ENCODE results near the gene ANTXRL. TPM values are rescaled to one million over a fixed set of nuclear protein-coding genes. Genes with fewer than 3 reads are reported as not detected.

Gene ANTXRL
- total and polyA plus RNA-seq, 10 of the 15 experiments (the other 5 are each of a cell fraction or from before 2014, with no cell fraction given) = not detected

GRCh38 chr10:46247181-46247475, 39.7 kb upstream of the ANTXRL start:
- ChIA-PET CTCF (no interaction called here), SMC1A (ENCODE audit: uncharacterized antibody, unreplicated experiment) (no interaction called here), POLR2A (no interaction called here), RAD21 (ENCODE audit: unreplicated experiment) (no interaction called here)
- Histone ChIP-seq H3K4me3 (no peak overlapping the region), H3K36me3 (ENCODE audit: control insufficient read depth in 2 of 2, insufficient read depth in 2 of 2, low read length in 1 of 2) (no peaks in the 10 kb centered on the region), H3K9me3 (replicated peaks; ENCODE audit: control insufficient read depth, insufficient read depth, low read length) (no peaks in the 10 kb centered on the region), H4K20me1 (ENCODE audit: control insufficient read depth, insufficient read depth) (no peaks in the 10 kb centered on the region), H2AFZ (ENCODE audit: control insufficient read depth, low read depth, low read length) (no peak overlapping the region), H3K27ac (ENCODE audit: control insufficient read depth, insufficient read depth) (no peak overlapping the region), H3K79me2 (ENCODE audit: control insufficient read depth, insufficient read depth, low read length) (no peaks in the 10 kb centered on the region), H3K4me2 (ENCODE audit: control insufficient read depth, insufficient read depth) (no peak overlapping the region), H3K4me1 (ENCODE audit: control insufficient read depth, insufficient read depth, low read length) (no peaks in the 10 kb centered on the region), H3K9ac (ENCODE audit: control insufficient read depth, insufficient read depth, low read length) (no peak overlapping the region), H3K27me3 (replicated peaks in 1 of 2; ENCODE audit: control insufficient read depth in 2 of 2, insufficient read depth in 2 of 2, low read length in 1 of 2) (no peaks in the 10 kb centered on the region)
- in situ Hi-C loops (cut with MboI) = no loop called here
- intact Hi-C loops (cut with micrococcal nuclease; ENCODE audit: unreplicated experiment) = no loop called here
- TF ChIP-seq ZNF24 (IDR thresholded peaks at IDR 0.05) = no peak
- TF ChIP-seq ZZZ3 (IDR thresholded peaks at IDR 0.05; ENCODE audit: control insufficient read depth, insufficient read length, low read depth) = no peak
- no peak for TF ChIP-seq POLR2AphosphoS2 (IDR thresholded peaks at IDR 0.05; ENCODE audit: low read depth, low read length)
- no peak for TF ChIP-seq TBL1XR1 (IDR thresholded peaks at IDR 0.05; ENCODE audit: low read depth, low read length)
- no peak for TF ChIP-seq SUPT20H (IDR thresholded peaks at IDR 0.05; ENCODE audit: borderline replicate concordance, control insufficient read depth, low read depth, low read length)
- no peak for TF ChIP-seq YBX1 (IDR thresholded peaks at IDR 0.05)
- no TSS peak for BruUV-seq (replicated peaks)
- 81% methylated on average over 3 of the region's 3 CpGs for WGBS (ENCODE audit: insufficient coverage, insufficient replicate concordance, low lambda C conversion rate, missing lambda C conversion rate)
- FAIRE-seq (no peak), ATAC-seq (no peak), DNase-seq (ENCODE audit: low read depth, low spot score) (no peak)

DNA sequence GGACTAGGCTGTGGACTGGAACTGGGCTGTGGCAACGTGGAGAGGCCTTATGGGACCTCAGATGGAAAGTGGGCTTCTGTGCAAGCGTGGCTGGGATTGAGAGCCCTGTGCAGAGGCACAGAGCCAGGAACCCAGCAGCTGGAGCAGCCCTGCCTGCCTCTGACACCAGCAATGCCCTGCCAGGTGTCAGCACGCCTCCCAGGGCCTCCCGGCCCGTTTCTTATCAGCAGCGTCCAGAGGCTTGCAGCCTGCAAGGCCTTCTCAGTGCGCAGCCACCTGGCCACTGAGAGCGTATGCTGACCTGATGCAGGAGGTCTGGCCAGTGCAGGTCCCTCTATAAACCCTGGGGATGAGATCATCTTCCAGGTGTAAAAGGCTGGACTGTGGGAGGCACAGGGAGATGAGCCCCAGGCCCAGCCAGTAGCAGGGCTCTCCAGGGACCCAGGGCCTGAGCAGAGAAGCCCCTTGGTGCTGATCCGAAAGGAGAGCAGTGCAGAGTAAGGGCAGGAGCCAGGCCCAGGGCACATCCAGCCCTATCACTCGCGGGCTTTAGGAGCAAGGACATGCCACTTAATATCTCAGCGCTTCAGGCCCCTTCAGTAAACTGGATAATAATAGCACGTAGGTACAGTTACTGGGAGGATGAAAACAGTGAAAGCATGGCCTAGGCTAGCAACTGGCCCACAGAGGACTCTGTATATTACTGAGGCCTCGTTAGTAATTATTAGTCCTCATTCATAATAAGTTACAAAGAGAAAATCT, 38.8 kb upstream of the ANTXRL start:
- no peak overlapping the region for H3K9ac ChIP-seq (ENCODE audit: control insufficient read depth, insufficient read depth, low read length)
- ChIA-PET RAD21 (ENCODE audit: unreplicated experiment) (no interaction called here), CTCF (no interaction called here), SMC1A (ENCODE audit: uncharacterized antibody, unreplicated experiment) (no interaction called here), POLR2A (no interaction called here)
- H3K36me3 ChIP-seq (ENCODE audit: control insufficient read depth in 2 of 2, insufficient read depth in 2 of 2, low read length in 1 of 2) = no peaks in the 10 kb centered on the region
- no peak overlapping the region for H3K4me3 ChIP-seq
- WGBS (ENCODE audit: insufficient coverage, insufficient replicate concordance, low lambda C conversion rate, missing lambda C conversion rate) = 48% methylated on average over 14 of the region's 14 CpGs
- no peak overlapping the region for H3K4me2 ChIP-seq (ENCODE audit: control insufficient read depth, insufficient read depth)
- DNase-seq (ENCODE audit: low read depth, low spot score) (no peak), FAIRE-seq (no peak), ATAC-seq (no peak)
- H3K79me2 ChIP-seq (ENCODE audit: control insufficient read depth, insufficient read depth, low read length) = no peaks in the 10 kb centered on the region
- no peaks in the 10 kb centered on the region for H4K20me1 ChIP-seq (ENCODE audit: control insufficient read depth, insufficient read depth)
- in situ Hi-C loops (cut with MboI) (no loop called here), intact Hi-C loops (cut with micrococcal nuclease; ENCODE audit: unreplicated experiment) (no loop called here)
- BruUV-seq (replicated peaks) = no TSS peak
- no peaks in the 10 kb centered on the region for H3K4me1 ChIP-seq (ENCODE audit: control insufficient read depth, insufficient read depth, low read length)
- no peak overlapping the region for H3K27ac ChIP-seq (ENCODE audit: control insufficient read depth, insufficient read depth)
- no peak for TF ChIP-seq ASH2L (IDR thresholded peaks at IDR 0.05; ENCODE audit: borderline replicate concordance, low read depth)
- TF ChIP-seq, protein P1, sequence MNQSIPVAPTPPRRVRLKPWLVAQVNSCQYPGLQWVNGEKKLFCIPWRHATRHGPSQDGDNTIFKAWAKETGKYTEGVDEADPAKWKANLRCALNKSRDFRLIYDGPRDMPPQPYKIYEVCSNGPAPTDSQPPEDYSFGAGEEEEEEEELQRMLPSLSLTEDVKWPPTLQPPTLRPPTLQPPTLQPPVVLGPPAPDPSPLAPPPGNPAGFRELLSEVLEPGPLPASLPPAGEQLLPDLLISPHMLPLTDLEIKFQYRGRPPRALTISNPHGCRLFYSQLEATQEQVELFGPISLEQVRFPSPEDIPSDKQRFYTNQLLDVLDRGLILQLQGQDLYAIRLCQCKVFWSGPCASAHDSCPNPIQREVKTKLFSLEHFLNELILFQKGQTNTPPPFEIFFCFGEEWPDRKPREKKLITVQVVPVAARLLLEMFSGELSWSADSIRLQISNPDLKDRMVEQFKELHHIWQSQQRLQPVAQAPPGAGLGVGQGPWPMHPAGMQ (IDR thresholded peaks at IDR 0.05; ENCODE audit: borderline replicate concordance) = no peak
- no peak for TF ChIP-seq ZBED1 (IDR thresholded peaks at IDR 0.05; ENCODE audit: borderline replicate concordance)
- TF ChIP-seq SUZ12 (IDR thresholded peaks at IDR 0.05; ENCODE audit: unreplicated experiment) = no peak
- TF ChIP-seq SP1 (IDR thresholded peaks at IDR 0.05; ENCODE audit: low read depth, low read length) = no peak
- no peak for TF ChIP-seq BRCA1 (IDR thresholded peaks at IDR 0.05; ENCODE audit: low read depth, low read length)
- no peak for TF ChIP-seq CEBPB (IDR thresholded peaks at IDR 0.05; ENCODE audit: borderline replicate concordance in 1 of 2, low read depth in 2 of 2, low read length in 2 of 2)
- no peak for TF ChIP-seq HDAC2 (IDR thresholded peaks at IDR 0.05)
- TF ChIP-seq ZNF274 (IDR thresholded peaks at IDR 0.05; ENCODE audit: insufficient read depth, insufficient read length) = no peak
- no peaks in the 10 kb centered on the region for H3K9me3 ChIP-seq (replicated peaks; ENCODE audit: control insufficient read depth, insufficient read depth, low read length)
- H2AFZ ChIP-seq (ENCODE audit: control insufficient read depth, low read depth, low read length) = no peak overlapping the region
- no peaks in the 10 kb centered on the region for H3K27me3 ChIP-seq (replicated peaks in 1 of 2; ENCODE audit: control insufficient read depth in 2 of 2, insufficient read depth in 2 of 2, low read length in 1 of 2)
